ENCODE measurements around the gene SETBP1.

Gene SETBP1

GRCh38 chr18:44689736-44690135 lies 9.0 kb downstream of the SETBP1 start:
- Histone ChIP-seq H3K27ac (ENCODE audit: extremely low read depth, low read depth, low read length) (no peak overlapping the region), H3K36me3 (ENCODE audit: control insufficient read depth in 2 of 2, insufficient read depth in 1 of 2, low read length in 2 of 2) (no peaks in the 10 kb centered on the region), H3K4me1 (ENCODE audit: control insufficient read depth, insufficient read depth, low read length) (0 out of 2 replicates have a peak, but pooled peaks cover 4% of the 10 kb centered on the region), H3K4me3 (ENCODE audit: low read depth, low read length) (no peak overlapping the region), H3K9me3 (ENCODE audit: control insufficient read depth, insufficient read depth, low read depth, low read length) (no peaks in the 10 kb centered on the region)
- TF ChIP-seq GFI1B (tag by site-specific recombination; IDR thresholded peaks at IDR 0.05) = no peak
- ChIA-PET CTCF (interaction anchor here (0.6 to 0.7 kb wide), 2 partner anchors 240 to 254 kb away, joined by 3 read pairs; no protein-coding TSS in a partner anchor), POLR2A (no interaction called here)

GRCh38 chr18:44691148-44691925 lies 10.6 kb downstream of the SETBP1 start:
- ChIA-PET POLR2A (no interaction called here), CTCF (interaction anchor here (0.6 to 1.1 kb wide), 3 partner anchors 9 to 328 kb away, joined by 3 read pairs; no protein-coding TSS in a partner anchor)
- Histone ChIP-seq H3K36me3 (ENCODE audit: control insufficient read depth in 2 of 2, insufficient read depth in 1 of 2, low read length in 2 of 2) (no peaks in the 10 kb centered on the region), H3K27ac (ENCODE audit: extremely low read depth, low read depth, low read length) (no peak overlapping the region), H3K9me3 (ENCODE audit: control insufficient read depth, insufficient read depth, low read depth, low read length) (no peaks in the 10 kb centered on the region), H3K4me3 (ENCODE audit: low read depth, low read length) (no peak overlapping the region), H3K4me1 (ENCODE audit: control insufficient read depth, insufficient read depth, low read length) (no peaks in the 10 kb centered on the region)
- TF ChIP-seq, protein P1, sequence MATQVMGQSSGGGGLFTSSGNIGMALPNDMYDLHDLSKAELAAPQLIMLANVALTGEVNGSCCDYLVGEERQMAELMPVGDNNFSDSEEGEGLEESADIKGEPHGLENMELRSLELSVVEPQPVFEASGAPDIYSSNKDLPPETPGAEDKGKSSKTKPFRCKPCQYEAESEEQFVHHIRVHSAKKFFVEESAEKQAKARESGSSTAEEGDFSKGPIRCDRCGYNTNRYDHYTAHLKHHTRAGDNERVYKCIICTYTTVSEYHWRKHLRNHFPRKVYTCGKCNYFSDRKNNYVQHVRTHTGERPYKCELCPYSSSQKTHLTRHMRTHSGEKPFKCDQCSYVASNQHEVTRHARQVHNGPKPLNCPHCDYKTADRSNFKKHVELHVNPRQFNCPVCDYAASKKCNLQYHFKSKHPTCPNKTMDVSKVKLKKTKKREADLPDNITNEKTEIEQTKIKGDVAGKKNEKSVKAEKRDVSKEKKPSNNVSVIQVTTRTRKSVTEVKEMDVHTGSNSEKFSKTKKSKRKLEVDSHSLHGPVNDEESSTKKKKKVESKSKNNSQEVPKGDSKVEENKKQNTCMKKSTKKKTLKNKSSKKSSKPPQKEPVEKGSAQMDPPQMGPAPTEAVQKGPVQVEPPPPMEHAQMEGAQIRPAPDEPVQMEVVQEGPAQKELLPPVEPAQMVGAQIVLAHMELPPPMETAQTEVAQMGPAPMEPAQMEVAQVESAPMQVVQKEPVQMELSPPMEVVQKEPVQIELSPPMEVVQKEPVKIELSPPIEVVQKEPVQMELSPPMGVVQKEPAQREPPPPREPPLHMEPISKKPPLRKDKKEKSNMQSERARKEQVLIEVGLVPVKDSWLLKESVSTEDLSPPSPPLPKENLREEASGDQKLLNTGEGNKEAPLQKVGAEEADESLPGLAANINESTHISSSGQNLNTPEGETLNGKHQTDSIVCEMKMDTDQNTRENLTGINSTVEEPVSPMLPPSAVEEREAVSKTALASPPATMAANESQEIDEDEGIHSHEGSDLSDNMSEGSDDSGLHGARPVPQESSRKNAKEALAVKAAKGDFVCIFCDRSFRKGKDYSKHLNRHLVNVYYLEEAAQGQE (tag by site-specific recombination; IDR thresholded peaks at IDR 0.05) = no peak

DNA sequence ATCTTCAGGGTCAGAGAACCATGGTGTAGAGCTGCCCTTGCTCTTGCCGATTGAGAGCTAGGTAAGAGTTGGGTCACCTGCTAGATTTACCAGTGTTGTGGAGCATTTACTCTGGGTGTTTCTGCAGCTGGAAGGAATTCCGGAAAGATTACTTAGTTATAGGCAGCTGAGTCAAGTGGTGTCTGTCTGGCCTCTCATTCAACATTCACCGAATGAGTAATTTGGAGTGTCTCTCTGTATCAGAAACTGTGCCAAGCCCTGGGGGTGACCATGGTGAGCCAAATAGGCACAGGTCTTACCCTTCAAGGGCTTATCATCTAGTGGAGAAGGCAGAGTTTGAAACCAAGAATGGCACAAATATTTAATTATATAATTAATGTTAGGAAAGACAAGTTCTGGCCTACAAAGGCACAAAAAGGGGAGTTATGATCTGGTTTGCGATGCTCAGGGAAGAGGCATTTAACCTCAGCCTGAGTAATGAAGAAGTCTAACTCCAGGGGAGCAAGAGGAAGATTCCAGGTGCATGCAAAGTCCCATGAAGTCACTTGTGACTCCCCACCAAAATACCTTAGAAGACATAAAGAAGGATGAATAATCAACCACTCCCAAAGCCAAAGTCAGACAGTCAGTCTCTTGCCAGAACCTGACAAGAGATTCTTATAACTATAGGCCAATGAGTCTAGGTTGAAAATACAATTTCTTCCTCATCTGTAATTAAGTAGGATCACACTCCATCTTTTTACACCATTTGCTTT lies 12.5 kb downstream of the SETBP1 start:
- POLR2A ChIA-PET = interaction anchor here (0.6 kb wide), 1 partner anchor 12 kb away, joined by 3 read pairs; the partner anchor contains the start of gene SETBP1
- Histone ChIP-seq H3K4me3 (ENCODE audit: low read depth, low read length) (no peak overlapping the region), H3K9me3 (ENCODE audit: control insufficient read depth, insufficient read depth, low read depth, low read length) (no peaks in the 10 kb centered on the region), H3K4me1 (ENCODE audit: control insufficient read depth, insufficient read depth, low read length) (no peaks in the 10 kb centered on the region), H3K27ac (ENCODE audit: extremely low read depth, low read depth, low read length) (no peak overlapping the region), H3K36me3 (ENCODE audit: control insufficient read depth in 2 of 2, insufficient read depth in 1 of 2, low read length in 2 of 2) (no peaks in the 10 kb centered on the region)
- CTCF ChIA-PET = no interaction called here
- TF ChIP-seq ZNF529 (tag by site-specific recombination; IDR thresholded peaks at IDR 0.05; ENCODE audit: insufficient replicate concordance) (no peak), SP7 (tag by site-specific recombination; IDR thresholded peaks at IDR 0.05) (no peak), ZNF555 (tag by site-specific recombination; conservative IDR thresholded peaks at IDR 0.05) (no peak), ZNF140 (tag by site-specific recombination; IDR thresholded peaks at IDR 0.05) (no peak), ZNF169 (tag by site-specific recombination; IDR thresholded peaks at IDR 0.05) (no peak), ZNF624 (tag by site-specific recombination; IDR thresholded peaks at IDR 0.05) (no peak), ZNF19 (tag by site-specific recombination; IDR thresholded peaks at IDR 0.05; ENCODE audit: low read depth) (no peak), ZNF629 (tag by site-specific recombination; IDR thresholded peaks at IDR 0.05) (no peak), ZBTB20 (tag by site-specific recombination; IDR thresholded peaks at IDR 0.05) (no peak), MEIS1 (CRISPR knock-in tag; IDR thresholded peaks at IDR 0.05; ENCODE audit: borderline replicate concordance) (no peak), ZFP3 (tag by site-specific recombination; IDR thresholded peaks at IDR 0.05; ENCODE audit: low read depth) (no peak), ZNF518A (tag by site-specific recombination; conservative IDR thresholded peaks at IDR 0.05; ENCODE audit: low read depth) (no peak), ZNF211 (tag by site-specific recombination; IDR thresholded peaks at IDR 0.05; ENCODE audit: low read depth) (no peak), SCRT2 (tag by site-specific recombination; IDR thresholded peaks at IDR 0.05) (no peak), ZNF596 (tag by site-specific recombination; IDR thresholded peaks at IDR 0.05) (no peak), GLIS2 (tag by site-specific recombination; IDR thresholded peaks at IDR 0.05) (no peak)
- TF ChIP-seq, protein P2, sequence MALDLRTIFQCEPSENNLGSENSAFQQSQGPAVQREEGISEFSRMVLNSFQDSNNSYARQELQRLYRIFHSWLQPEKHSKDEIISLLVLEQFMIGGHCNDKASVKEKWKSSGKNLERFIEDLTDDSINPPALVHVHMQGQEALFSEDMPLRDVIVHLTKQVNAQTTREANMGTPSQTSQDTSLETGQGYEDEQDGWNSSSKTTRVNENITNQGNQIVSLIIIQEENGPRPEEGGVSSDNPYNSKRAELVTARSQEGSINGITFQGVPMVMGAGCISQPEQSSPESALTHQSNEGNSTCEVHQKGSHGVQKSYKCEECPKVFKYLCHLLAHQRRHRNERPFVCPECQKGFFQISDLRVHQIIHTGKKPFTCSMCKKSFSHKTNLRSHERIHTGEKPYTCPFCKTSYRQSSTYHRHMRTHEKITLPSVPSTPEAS (tag by site-specific recombination; IDR thresholded peaks at IDR 0.05) = no peak
